Panc1 (cell line): ENCODE measurements around the gene MARCHF6. TPM values are rescaled to one million over a fixed set of nuclear protein-coding genes. Genes with fewer than 3 reads are reported as not detected.
"Not testable (repeated sequence)": the region's sequence is repeated elsewhere in the genome, so short reads cannot be mapped to it uniquely, and the experiment has no call there.

Experiments used
- ATAC-seq: fragments of 200-7000 bp; cut with Tn5 transposase; 2 replicates; pipeline ENCODE4 v1.9.1; 2020; ENCODE audit warnings: mild to moderate bottlenecking, moderate library complexity
- BruUV-seq: library from RNA; stranded (reverse); fragments of 400-500 nt; replicated peaks from 2 replicates; lab custom pipeline; 2021; lab: Mats Ljungman, UMichigan
- CTCF ChIA-PET: fragments of 300-600 bp; sonication (Branson Sonifier 250); formaldehyde crosslinking; loops from one replicate; lab custom pipeline; 2022; ENCODE audit warnings: antibody characterized with exemption; lab: Charles Lee
- POLR2A ChIA-PET: fragments of 300-600 bp; sonication (Branson Sonifier 250); formaldehyde crosslinking; loops from one replicate; lab custom pipeline; 2022; ENCODE audit warnings: antibody characterized with exemption; lab: Charles Lee
- DNase-seq: peaks from one replicate; pipeline ENCODE4 v3.0.0-alpha.2; 2010; ENCODE audit warnings: low read depth, low spot score
- H3K27ac ChIP-seq: 2 replicates; pipeline ENCODE4 v1.5.1; 2011; ENCODE audit warnings: mild to moderate bottlenecking, low read length, inconsistent platforms
- H3K27me3 ChIP-seq: fragments of 200-500 bp; sonication (Bioruptor generic); 2 replicates; pipeline ENCODE4 v1.6.0; 2014; ENCODE audit warnings: low read length, inconsistent platforms; ENCODE audit not compliant: control insufficient read depth, insufficient read depth
- H3K36me3 ChIP-seq: fragments of 200-500 bp; sonication (Bioruptor generic); 2 replicates; pipeline ENCODE4 v1.5.1; 2014; ENCODE audit warnings: inconsistent platforms, mild to moderate bottlenecking, low read length, moderate library complexity; ENCODE audit not compliant: control insufficient read depth, insufficient read depth
- H3K4me1 ChIP-seq: 2 replicates; pipeline ENCODE4 v1.5.1; 2011; ENCODE audit warnings: inconsistent platforms, mild to moderate bottlenecking, low read length, moderate library complexity; ENCODE audit not compliant: control insufficient read depth, insufficient read depth
- H3K4me3 ChIP-seq, 2 experiments: 2 replicates each; pipeline ENCODE4 v1.5.1; 2011 to 2012; ENCODE audit warnings: low read depth in 2 of 2, low read length in 2 of 2, mild to moderate bottlenecking in 2 of 2, inconsistent platforms in 1 of 2, moderate library complexity in 1 of 2
- H3K9me3 ChIP-seq: fragments of 200-500 bp; sonication (Bioruptor generic); 2 replicates; pipeline ENCODE4 v1.5.1; 2014; ENCODE audit warnings: low read depth, mild to moderate bottlenecking, inconsistent platforms, low read length, moderate library complexity; ENCODE audit not compliant: control insufficient read depth, insufficient read depth
- CTCF ChIP-seq: fragments of 450-650 bp; IDR thresholded peaks from 2 replicates; pipeline ENCODE4 v1.5.1; 2017; ENCODE audit warnings: mild to moderate bottlenecking
- POLR2AphosphoS5 ChIP-seq: IDR thresholded peaks from 2 replicates; pipeline ENCODE4 v1.6.1; 2012; ENCODE audit warnings: mild to moderate bottlenecking, low read depth, low read length, moderate library complexity
- REST ChIP-seq, 2 experiments: IDR thresholded peaks; 2 replicates each; pipeline ENCODE4 v1.6.1; 2011 to 2012; ENCODE audit warnings: low read depth in 2 of 2, control low read depth in 1 of 2, low read length in 1 of 2, mild to moderate bottlenecking in 1 of 2, moderate library complexity in 1 of 2; ENCODE audit not compliant: insufficient read depth in 1 of 2
- SIN3A ChIP-seq: IDR thresholded peaks from 2 replicates; pipeline ENCODE4 v1.6.1; 2012; ENCODE audit warnings: low read depth, mild to moderate bottlenecking, low read length, moderate library complexity, borderline replicate concordance; ENCODE audit not compliant: insufficient read depth
- TCF7L2 ChIP-seq: IDR thresholded peaks from 2 replicates; pipeline ENCODE4 v1.6.1; 2011; ENCODE audit warnings: mild to moderate bottlenecking, low read depth, low read length, inconsistent platforms
- in situ Hi-C: cut with HindIII; loops from 2 replicates; pipeline ENCODE4 v1.10.0; 2016; ENCODE audit warnings: low sequenced_read_pairs, low pct_unique_long_range_greater_than_20kb
- intact Hi-C: fragments of 100-400 bp; cut with micrococcal nuclease; formaldehyde crosslinking; loops from one replicate; pipeline ENCODE4 v1.10.0; 2022; ENCODE audit not compliant: unreplicated experiment
- total RNA-seq: library from RNA; stranded (reverse); gene quantifications from one replicate; pipeline ENCODE4 v1.2.1, GENCODE V29; 2021; ENCODE audit not compliant: unreplicated experiment

MARCHF6 gene
- total RNA-seq, 1 experiment from 2014 or later, result 172 TPM

GRCh38 chr5:10339958-10340357, 13.5 kb upstream of the MARCHF6 start:
- CTCF ChIA-PET, result no interaction called here
- no peak overlapping the region for H3K4me3 ChIP-seq
- H3K27me3 ChIP-seq, result no peaks in the 10 kb centered on the region
- TF ChIP-seq SIN3A, result no peak
- no peak for TF ChIP-seq TCF7L2
- TF ChIP-seq POLR2AphosphoS5, result no peak
- no peak for TF ChIP-seq CTCF
- no peak for TF ChIP-seq REST (IDR thresholded peaks at IDR 0.05; ENCODE audit: insufficient read depth in 1 of 2, low read depth in 2 of 2, low read length in 1 of 2)
- H3K4me1 ChIP-seq, result 0 out of 2 replicates have a peak, but pooled peaks cover 3% of the 10 kb centered on the region
- H3K27ac ChIP-seq, result no peak overlapping the region
- H3K36me3 ChIP-seq, result no peaks in the 10 kb centered on the region
- intact Hi-C loops (no loop called here), in situ Hi-C loops (no loop called here)
- no TSS peak for BruUV-seq
- ATAC-seq (0 out of 2 replicates have a peak, but pooled peaks have one; percentile 24), DNase-seq (no peak)
- H3K9me3 ChIP-seq, result no peaks in the 10 kb centered on the region
- POLR2A ChIA-PET, result no interaction called here

- no peak for TF ChIP-seq TCF7L2
- no peak for TF ChIP-seq POLR2AphosphoS5
- no peak for TF ChIP-seq SIN3A
- TF ChIP-seq REST (IDR thresholded peaks at IDR 0.05; ENCODE audit: insufficient read depth in 1 of 2, low read depth in 2 of 2, low read length in 1 of 2), result no peak
- TF ChIP-seq CTCF, result no peak
- ChIA-PET POLR2A (no interaction called here), CTCF (no interaction called here)
- ATAC-seq, result no peak
- no peak overlapping the region for H3K4me3 ChIP-seq
- H3K27me3 ChIP-seq, result no peaks in the 10 kb centered on the region
- intact Hi-C loops, result no loop called here
- in situ Hi-C loops, result no loop called here
- no peaks in the 10 kb centered on the region for H3K4me1 ChIP-seq
- no peak for DNase-seq
- H3K27ac ChIP-seq, result no peak overlapping the region
- no TSS peak for BruUV-seq
- no peaks in the 10 kb centered on the region for H3K9me3 ChIP-seq
- no peaks in the 10 kb centered on the region for H3K36me3 ChIP-seq
Measured at GRCh38 chr5:10343486-10343885, 10.0 kb upstream of the MARCHF6 start.

GRCh38 chr5:10344461-10345106, 8.9 kb upstream of the MARCHF6 start:
- H3K27ac ChIP-seq, ATAC-seq, POLR2A ChIA-PET, intact Hi-C loops, in situ Hi-C loops, DNase-seq, CTCF ChIA-PET, H3K4me1 ChIP-seq, H3K9me3 ChIP-seq, H3K27me3 ChIP-seq, BruUV-seq, H3K4me3 ChIP-seq, H3K36me3 ChIP-seq: not testable (repeated sequence)
